Measurements from ENCODE around the gene EZH2.
A peak's percentile ranks its signal among the peaks of the same experiment; 100 is the strongest.

Gene EZH2

GRCh38 chr7:148862481-148862880 lies 21.6 kb downstream of the EZH2 start:
- no peak for TF ChIP-seq CTCF (conservative IDR thresholded peaks at IDR 0.05; ENCODE audit: low read length)
- H3K4me3 ChIP-seq (ENCODE audit: low read length) = no peak overlapping the region; the same call in 1 of the 2 replicates
- peak; percentile 58 for DNase-seq (ENCODE audit: low read depth)

- H3K4me3 ChIP-seq (ENCODE audit: low read length) = no peak overlapping the region
- TF ChIP-seq CTCF (conservative IDR thresholded peaks at IDR 0.05; ENCODE audit: low read length) = no peak
Observed at GRCh38 chr7:148858489-148858888, 25.6 kb downstream of the EZH2 start.

DNA sequence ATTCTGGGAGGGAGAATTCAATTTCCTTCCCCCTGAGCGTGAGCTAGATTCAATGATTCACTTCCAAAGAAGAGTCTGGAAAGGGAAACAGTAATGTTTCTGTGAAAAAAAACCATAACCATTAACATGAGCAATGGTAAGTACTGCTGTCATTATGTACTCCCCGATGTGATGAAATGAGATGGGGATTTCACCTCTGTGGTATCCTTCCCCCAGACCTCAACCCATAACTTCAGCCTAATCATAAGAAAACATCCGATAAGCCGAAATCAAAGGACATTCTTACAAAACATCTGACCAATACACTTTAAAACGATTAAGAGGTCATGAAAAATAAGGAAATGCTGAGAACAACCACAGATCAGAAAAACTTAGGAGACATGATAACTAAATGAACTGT lies 27.2 kb downstream of the EZH2 start:
- no peak for TF ChIP-seq CTCF (conservative IDR thresholded peaks at IDR 0.05; ENCODE audit: low read length)
- DNase-seq (ENCODE audit: low read depth) = no peak
- no peak overlapping the region for H3K4me3 ChIP-seq (ENCODE audit: low read length)

More at GRCh38 chr7:148858489-148858888, 25.6 kb downstream of the EZH2 start:
- no peak for DNase-seq (ENCODE audit: low read depth)

DNA sequence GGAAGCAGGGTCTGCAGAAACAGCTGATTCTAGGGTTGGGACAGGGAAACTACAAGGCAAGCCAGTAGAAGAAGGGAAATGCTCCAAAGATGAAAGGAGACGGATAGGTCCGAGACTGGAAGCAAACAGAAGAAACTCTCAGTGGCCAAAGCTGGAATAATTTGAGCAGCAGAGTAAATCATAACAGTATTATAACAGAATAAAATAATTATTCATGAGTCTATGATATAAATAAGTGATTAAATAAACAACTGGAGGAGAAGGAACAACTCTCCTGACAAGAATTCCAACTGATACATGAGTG lies 27.6 kb downstream of the EZH2 start:
- DNase-seq (ENCODE audit: low read depth) = no peak
- H3K4me3 ChIP-seq (ENCODE audit: low read length) = peak overlapping the region; percentile 40
- no peak for TF ChIP-seq CTCF (conservative IDR thresholded peaks at IDR 0.05; ENCODE audit: low read length)

GRCh38 chr7:148854983-148855382 lies 29.1 kb downstream of the EZH2 start:
- no peak for DNase-seq (ENCODE audit: low read depth)
- no peak overlapping the region for H3K4me3 ChIP-seq (ENCODE audit: low read length)
- no peak for TF ChIP-seq CTCF (conservative IDR thresholded peaks at IDR 0.05; ENCODE audit: low read length)

GRCh38 chr7:148852272-148852671 lies 31.8 kb downstream of the EZH2 start:
- TF ChIP-seq CTCF (conservative IDR thresholded peaks at IDR 0.05; ENCODE audit: low read length) = no peak
- no peak for DNase-seq (ENCODE audit: low read depth)
- H3K4me3 ChIP-seq (ENCODE audit: low read length) = no peak overlapping the region

DNA sequence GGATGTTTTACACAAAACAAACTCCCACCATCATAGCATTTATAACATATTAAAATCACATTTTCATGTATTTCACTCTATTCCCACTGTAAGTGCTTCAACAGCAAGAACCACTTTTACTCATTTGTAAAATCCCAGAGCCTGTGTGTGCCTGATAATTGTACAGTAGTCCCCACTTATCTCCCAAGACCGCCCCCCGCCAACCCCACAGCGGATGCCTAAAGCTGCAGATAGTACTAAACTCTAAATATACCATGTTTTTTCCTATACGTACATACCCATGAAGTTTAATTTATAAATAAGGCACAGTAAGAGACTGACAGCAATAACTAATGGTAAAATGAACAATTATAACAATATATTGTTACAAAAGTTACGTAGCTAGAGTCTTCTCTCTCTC lies 33.5 kb downstream of the EZH2 start:
- no peak for TF ChIP-seq CTCF (conservative IDR thresholded peaks at IDR 0.05; ENCODE audit: low read length)
- H3K4me3 ChIP-seq (ENCODE audit: low read length) = no peak overlapping the region

More for the DNA sequence above, 33.5 kb downstream of the EZH2 start:
- no peak for DNase-seq (ENCODE audit: low read depth)

Data from AG10803 (cell line).